ENCODE data around the gene CDH23.

GRCh38 chr10:71461457-71461856 is 64.7 kb downstream of the CDH23 start:
- no peak for TF ChIP-seq CTCF (conservative IDR thresholded peaks at IDR 0.05 in 1 of 2, IDR thresholded peaks at IDR 0.05 in 1 of 2; ENCODE audit: extremely low read depth in 1 of 2, insufficient read depth in 1 of 2, low read depth in 1 of 2, low read length in 2 of 2)
- no peak for TF ChIP-seq EZH2 (IDR thresholded peaks at IDR 0.05; ENCODE audit: borderline replicate concordance, low read length)
